Right lung (tissue), 5 donors: ENCODE results near the gene ELMO1. TPM values are rescaled to one million over a fixed set of nuclear protein-coding genes. Genes with fewer than 3 reads are reported as not detected.

Source experiments
- DNase-seq, 2 donors: peaks; one replicate each; pipeline ENCODE4 v3.0.0-alpha.2; 2013
- polyA plus RNA-seq, 5 donors: library from polyadenylated mRNA; unstranded; fragments of 120-200 nt; gene quantifications; one replicate each; pipeline versions ENCODE4 v1.2.1 to v1.2.3, GENCODE V29; 2013; ENCODE audit warnings: inconsistent platforms in 1 of 5, low replicate concordance in 1 of 5; ENCODE audit not compliant: insufficient read length in 5 of 5, insufficient read depth in 1 of 5

The ELMO1 gene
- polyA plus RNA-seq, 5 donors: 36.7 to 56.0 (median 46.0) TPM

- no peak for DNase-seq
These were observed 253.3 kb downstream of the ELMO1 start for GRCh38 chr7:37195388-37195787.

DNA sequence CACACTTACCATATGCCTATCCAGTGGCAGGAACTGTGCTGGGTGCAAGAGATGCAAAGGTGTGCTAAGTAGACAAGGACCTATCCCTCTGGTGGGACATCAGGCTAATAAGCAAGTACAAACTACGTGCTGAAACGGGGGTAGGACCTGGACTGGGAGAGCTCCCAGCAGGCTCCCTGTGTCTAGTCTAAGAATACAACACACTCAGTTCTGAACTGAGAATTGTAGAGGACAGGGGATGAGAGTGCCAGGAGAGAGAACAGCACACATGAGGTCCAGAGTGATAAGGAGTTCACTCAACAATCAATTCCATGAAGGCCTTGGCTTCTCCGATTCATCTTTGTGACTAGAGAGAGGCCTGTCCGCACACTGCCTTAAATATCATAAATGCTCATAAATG is 253.7 kb downstream of the ELMO1 start:
- DNase-seq: no peak

DNA sequence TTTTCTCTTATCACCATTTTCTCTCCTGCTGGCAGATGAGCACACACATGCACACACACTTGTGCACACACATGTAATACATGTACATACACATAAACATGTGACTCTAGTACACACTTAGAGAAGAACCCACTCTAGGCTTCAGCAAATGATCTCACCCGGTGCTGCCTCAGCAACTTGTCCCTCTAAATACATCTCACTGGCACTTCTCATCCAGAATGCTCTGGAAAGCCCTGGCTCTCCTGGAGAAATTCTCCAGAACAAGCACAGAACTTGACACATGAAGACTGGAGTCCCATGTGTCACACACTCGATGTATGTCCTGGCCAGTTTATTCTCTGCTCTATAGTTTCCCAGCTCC is 254.9 kb downstream of the ELMO1 start:
- no peak for DNase-seq

DNA sequence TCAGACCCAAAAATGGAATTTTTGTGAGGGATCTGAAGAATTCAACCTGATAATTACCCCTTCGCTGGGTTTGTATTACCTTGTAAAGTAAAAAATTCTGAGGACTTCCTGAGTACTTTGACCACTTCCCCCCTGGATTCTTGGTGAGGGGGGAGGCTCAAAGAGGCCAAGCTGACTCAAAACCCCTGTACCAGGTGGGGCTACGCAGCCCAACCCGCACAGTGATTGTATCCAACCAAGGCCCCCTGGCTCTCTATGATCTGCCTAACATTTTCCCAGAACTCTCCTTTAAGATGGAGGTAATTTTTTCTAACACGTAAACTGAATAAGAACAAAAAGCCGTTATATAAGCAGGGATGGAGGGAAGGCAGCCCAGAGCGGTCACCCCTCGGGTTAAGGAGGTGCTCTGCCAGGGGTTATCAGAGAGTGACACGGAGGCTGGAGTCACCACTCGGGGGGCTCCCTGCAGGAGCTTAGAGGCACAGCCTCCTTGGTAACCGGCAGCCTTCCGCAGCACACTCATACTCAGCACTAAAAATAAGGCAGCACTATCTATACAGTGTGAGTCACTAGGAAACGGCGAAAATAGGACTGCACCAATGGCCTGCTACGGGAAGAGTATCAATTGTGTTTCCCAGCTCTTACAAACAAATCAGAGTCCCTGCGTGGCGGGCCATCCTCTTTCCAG is 255.4 kb downstream of the ELMO1 start:
- no peak for DNase-seq

- DNase-seq: no peak
These were observed 256.9 kb downstream of the ELMO1 start for GRCh38 chr7:37191797-37192196.

- no peak for DNase-seq
These were observed 261.5 kb downstream of the ELMO1 start for GRCh38 chr7:37187179-37187578.

DNA sequence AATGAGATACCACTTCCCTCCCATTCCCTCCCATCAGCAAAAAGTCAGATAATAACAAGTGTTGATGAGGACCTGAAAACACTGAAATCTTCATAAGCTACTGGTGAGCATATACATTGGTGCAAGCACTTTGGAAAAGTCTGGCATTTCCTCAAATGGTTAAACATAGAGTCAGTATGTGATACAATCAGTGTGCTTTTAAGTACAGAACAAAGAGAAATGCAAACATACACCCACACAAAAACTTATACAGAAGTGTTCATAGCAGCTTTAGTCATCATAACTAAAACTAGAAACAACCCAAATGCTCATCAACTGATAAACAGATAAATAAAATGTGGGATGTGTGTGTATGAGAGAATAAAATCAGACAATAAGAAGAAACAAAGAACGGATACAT is 261.9 kb downstream of the ELMO1 start:
- no peak for DNase-seq

DNA sequence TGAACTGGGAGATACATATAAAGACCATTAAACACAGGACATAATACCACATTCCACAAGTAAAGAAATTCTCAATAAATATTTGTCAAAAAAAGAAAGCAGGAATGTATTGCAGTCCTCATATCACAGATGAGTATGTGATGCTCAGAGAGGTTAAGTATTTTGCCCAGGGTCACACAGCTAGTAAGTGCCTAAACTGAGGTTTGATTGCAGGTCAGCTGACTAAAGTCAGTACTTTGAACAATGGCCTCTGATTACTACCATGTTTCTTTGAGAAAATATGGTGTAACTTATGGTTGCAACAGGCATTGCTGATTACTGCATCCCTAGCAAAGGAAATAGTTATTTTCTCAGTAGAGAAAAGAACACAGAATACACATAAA is 267.1 kb downstream of the ELMO1 start:
- DNase-seq: no peak

DNA sequence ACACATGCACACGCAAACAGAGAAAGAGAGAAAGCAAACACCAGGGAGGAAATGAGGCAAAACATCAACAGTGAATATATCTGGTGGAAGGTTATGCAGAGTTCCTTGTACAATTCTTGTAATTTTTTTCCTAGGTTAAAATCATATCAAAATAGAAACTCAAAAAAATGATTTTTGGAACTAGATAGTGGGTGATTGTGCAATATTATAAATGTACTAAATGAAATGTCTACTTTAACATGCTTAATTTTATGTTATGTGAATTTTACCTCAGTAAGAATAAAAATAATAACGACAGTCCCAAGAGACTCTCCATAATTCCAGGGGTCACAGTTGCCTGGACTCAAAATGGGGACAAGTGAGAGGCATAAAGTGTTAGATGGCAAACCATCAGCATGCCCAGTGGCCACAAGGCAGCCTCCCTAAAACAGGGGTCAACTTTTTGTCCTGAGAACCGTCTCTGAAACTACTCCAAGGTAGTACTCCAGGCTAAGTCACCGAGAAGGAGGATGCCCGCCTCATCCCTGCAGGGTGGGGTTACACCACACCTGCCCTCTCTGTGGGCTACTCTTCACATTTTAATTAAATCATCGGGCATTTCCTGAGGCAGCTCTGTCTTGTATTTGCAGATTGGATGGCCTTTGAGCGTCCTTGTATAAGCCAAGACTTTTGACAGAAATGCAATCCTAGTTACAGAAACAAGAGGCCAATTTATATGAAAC is 267.7 kb downstream of the ELMO1 start:
- DNase-seq: no peak

DNA sequence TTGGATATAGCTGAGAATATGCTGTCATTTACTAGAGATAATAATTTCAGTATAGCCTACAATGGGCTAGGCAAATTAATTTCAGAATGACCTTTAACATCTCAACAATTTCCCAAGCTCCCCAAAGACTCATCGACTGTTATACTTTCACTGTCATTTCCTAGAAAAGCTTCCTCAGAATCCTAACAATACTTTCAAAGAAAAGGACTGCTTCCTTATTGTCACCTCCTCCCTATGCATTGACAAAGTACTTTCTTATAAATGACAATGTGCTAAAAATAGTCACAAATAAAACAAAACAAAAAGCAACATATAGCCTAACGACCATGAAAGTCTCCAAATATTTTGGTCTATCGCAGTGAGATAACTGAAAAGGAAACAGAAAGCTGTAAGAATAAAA is 272.6 kb downstream of the ELMO1 start:
- DNase-seq: no peak

GRCh38 chr7:37174460-37174859 is 274.2 kb downstream of the ELMO1 start:
- no peak for DNase-seq

DNA sequence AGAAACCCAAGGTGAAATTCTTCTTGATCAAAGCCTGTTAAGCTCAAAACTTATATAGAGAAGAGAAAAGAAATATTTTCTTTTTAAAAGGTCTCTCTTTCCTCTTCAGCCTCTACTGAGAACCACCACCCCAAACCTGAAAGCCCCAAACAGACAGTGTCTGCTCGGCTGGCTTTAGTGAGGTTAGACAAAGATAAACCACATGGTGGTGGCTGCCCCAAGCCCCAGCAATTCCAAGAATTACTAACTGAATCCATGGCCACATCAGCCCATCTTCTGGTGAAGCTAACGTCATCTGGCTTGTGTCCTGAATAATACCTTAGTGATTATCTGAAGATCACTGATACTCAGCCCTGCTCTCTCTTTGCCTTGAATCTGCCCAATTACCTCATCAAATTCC is 275.0 kb downstream of the ELMO1 start:
- no peak for DNase-seq

- DNase-seq: no peak
These were observed 286.6 kb downstream of the ELMO1 start for GRCh38 chr7:37162106-37162505.

DNA sequence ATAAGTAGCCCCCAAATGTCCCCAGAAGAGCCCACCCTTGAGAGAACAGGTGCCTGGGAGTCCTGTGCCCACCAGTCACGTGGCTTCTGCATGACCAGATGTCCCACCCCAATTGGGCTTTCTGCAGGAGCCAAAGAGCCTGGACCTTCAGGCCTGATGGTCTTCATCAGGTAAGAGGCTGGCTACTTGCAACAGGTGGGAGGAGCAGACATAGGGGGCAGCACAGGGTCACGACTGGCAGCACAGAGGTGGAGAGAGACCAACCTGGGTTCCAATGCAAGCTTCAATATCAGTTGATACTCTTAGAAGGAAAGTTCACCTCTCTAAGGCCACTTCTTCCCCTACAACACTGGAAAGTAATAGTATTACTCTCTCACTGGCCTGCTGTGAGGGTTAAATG is 288.0 kb downstream of the ELMO1 start:
- no peak for DNase-seq

- DNase-seq: no peak
These were observed 295.3 kb downstream of the ELMO1 start for GRCh38 chr7:37153376-37153775.

- no peak for DNase-seq
These were observed 296.8 kb downstream of the ELMO1 start for GRCh38 chr7:37151741-37152413.

DNA sequence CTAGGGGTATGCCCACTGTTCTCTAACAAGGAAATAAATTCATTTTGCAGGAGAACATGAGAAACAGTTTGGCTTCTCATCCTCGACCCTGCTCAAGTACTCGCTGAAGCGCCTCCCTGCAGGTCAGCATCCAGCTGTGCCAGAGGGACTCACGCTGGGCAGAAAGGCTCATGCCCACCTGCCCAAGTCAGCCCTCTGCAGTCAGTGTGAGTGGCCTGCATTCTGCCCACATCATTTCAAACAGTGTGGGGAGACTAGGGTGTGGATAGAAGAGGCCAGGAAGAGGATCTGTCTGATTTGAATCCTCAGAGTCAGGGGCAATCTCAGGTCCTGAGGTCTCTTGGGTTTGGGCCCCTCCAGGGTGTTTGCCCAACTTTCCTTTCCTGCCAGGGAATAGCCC is 297.8 kb downstream of the ELMO1 start:
- DNase-seq: no peak

GRCh38 chr7:37150180-37150579 is 298.5 kb downstream of the ELMO1 start:
- DNase-seq: no peak

DNA sequence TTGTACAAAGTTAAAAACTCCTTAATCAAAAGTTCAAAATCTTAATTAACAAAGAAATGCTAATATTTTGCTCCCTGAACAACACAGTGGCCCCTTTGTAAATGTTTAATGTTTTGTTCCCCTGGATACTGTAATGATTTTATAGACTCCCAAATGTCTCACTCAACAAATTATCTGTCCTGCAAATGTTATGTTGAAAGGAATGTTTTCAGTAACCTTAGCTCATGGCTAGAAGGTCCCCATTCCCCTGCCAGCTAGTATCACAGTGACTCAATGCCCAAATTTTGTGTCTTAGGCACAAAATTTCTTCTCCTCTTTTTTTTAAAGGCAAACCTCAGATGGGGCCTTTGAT is 298.9 kb downstream of the ELMO1 start:
- DNase-seq: no peak

DNA sequence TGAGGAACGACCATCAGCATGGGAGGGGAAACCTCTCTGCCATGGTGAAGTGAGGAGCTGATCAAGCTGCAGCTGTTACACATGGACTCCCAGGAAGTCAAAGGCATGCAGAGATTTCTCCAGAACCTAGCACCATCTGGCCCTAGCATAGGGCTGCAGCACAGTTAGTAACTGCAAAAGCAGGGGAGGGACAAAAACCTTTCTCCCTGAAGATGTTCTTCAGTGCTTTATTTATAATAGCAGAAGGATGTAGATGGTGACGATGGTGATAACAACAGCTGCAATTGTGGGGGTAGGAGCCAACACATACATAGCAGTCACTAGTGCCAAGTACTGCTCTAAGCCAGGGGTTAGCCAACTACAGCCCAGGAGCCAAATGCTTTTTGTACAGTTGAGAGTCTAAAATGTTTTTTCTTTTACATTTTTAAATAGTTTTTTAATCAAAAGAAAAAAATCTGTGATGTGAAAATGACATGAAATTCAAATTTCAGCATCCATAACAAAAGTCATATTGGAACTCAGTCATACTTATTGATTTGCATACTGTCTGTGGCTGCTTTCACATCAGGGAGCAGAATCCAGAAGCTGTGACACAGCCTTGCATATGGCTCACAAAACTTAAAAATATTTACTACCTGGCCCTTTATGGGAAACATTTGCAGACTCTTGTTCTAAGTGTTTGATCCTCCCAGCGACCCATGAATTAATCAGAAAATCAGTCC is 299.5 kb downstream of the ELMO1 start:
- DNase-seq: peak; percentile 17 to 19

DNA sequence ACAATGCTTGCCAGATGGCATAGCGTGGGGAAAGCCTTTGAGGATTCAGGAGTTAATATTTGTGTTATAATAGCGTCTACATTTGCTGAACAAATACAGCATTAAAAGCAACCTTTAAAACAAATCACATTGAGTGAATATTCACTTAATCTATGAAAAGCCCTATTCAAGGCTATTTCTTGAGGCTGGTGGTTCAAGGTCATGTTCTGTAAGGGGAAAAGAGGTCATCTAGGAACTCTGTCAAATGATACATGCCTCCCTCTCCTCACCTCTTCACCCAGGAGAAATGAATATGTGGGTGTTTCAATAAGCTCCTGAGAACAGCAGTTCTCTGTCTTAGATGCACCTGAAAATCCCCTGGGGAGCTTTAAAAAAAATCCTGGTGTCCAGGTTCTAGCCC is 303.0 kb downstream of the ELMO1 start:
- no peak for DNase-seq

- no peak for DNase-seq
These were observed 304.2 kb downstream of the ELMO1 start for GRCh38 chr7:37144423-37144822.

DNA sequence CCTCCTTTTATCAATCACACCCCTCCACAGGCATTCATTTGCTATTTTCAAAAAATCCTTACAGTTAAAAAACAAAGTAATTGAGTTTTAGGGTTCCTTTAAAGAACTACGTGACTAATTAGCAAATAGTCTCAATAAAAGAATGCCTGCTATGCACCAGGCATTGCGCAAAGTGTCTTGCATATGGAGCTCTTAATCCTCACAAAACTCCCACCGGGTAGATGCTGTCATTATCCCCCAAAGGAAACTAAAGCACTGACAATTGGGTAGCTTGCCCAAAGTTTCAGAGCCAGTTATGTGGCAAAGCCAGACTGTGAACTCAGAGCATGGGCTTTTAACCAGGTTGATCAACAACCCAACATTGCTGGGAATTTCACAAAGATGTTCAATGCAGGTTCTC is 305.7 kb downstream of the ELMO1 start:
- no peak for DNase-seq
